B cell (primary cell): ENCODE results near the gene GPR180.

Source experiments
- CTCF ChIP-seq: fragments of 200-600 bp; IDR thresholded peaks from one replicate; pipeline ENCODE4 v1.8.0; 2022; ENCODE audit warnings: antibody characterized with exemption, mild to moderate bottlenecking
- EZH2 ChIP-seq: IDR thresholded peaks from 2 replicates; pipeline ENCODE4 v1.6.1; 2012; ENCODE audit warnings: borderline replicate concordance, low read depth, mild to moderate bottlenecking, moderate library complexity, low read length; ENCODE audit not compliant: insufficient read depth, poor library complexity, severe bottlenecking

- TF ChIP-seq EZH2 (no peak), CTCF (no peak)
Observed at GRCh38 chr13:94659598-94659946, 57.9 kb downstream of the GPR180 start.
